Neural cell (in vitro differentiated cells): ENCODE data around the gene DOK5. TPM values are rescaled to one million over a fixed set of nuclear protein-coding genes. Genes with fewer than 3 reads are reported as not detected.

Source experiments
- H2AFZ ChIP-seq: fragments of 200-600, 300-800 bp; sonication (generic), shearing (Covaris generic); 2 replicates; pipeline ENCODE4 v1.6.0; 2014; ENCODE audit warnings: low read depth, mild to moderate bottlenecking, antibody characterized with exemption, low read length, moderate library complexity
- H3F3A ChIP-seq: fragments of 200-600 bp; shearing (Covaris generic); 2 replicates; pipeline ENCODE4 v1.6.1; 2016; ENCODE audit warnings: mild to moderate bottlenecking, moderate library complexity, mixed read lengths, antibody characterized with exemption, low read length; ENCODE audit not compliant: insufficient read depth, poor library complexity, severe bottlenecking
- H3K27ac ChIP-seq: fragments of 200-600, 300-800 bp; sonication (generic), shearing (Covaris generic); 2 replicates; pipeline ENCODE4 v1.5.1; 2014; ENCODE audit warnings: mild to moderate bottlenecking, low read length, moderate library complexity
- H3K27me3 ChIP-seq: fragments of 300-800, 200-600 bp; sonication (generic), shearing (Covaris generic); 2 replicates; pipeline ENCODE4 v1.6.0; 2014; ENCODE audit warnings: mild to moderate bottlenecking, low read depth, low read length, moderate library complexity; ENCODE audit not compliant: insufficient read depth
- H3K36me3 ChIP-seq: fragments of 300-800, 200-600 bp; sonication (generic), shearing (Covaris generic); 2 replicates; pipeline ENCODE4 v1.5.1; 2014; ENCODE audit warnings: mild to moderate bottlenecking, antibody characterized with exemption, low read length, moderate library complexity; ENCODE audit not compliant: insufficient read depth
- H3K4me2 ChIP-seq: fragments of 300-800, 200-600 bp; sonication (generic), shearing (Covaris generic); 2 replicates; pipeline ENCODE4 v1.6.0; 2014; ENCODE audit warnings: mild to moderate bottlenecking, low read length
- H3K4me3 ChIP-seq: fragments of 300-800, 200-600 bp; sonication (generic), shearing (Covaris generic); 2 replicates; pipeline ENCODE4 v1.5.1; 2014; ENCODE audit warnings: mild to moderate bottlenecking, low read length, moderate library complexity
- H3K79me2 ChIP-seq: fragments of 200-600 bp; shearing (Covaris generic); replicated peaks from 2 replicates; pipeline ENCODE4 v1.6.0; 2014; ENCODE audit warnings: mild to moderate bottlenecking, low read length, moderate library complexity; ENCODE audit not compliant: insufficient read depth
- H3K9ac ChIP-seq: fragments of 300-800, 200-600 bp; sonication (generic), shearing (Covaris generic); 2 replicates; pipeline ENCODE4 v1.6.1; 2016; ENCODE audit warnings: mild to moderate bottlenecking, low read length, mixed read lengths
- H3K9me2 ChIP-seq: fragments of 200-600 bp; shearing (Covaris generic); 2 replicates; pipeline ENCODE4 v1.6.1; 2016; ENCODE audit warnings: mild to moderate bottlenecking, low read length, mixed read lengths; ENCODE audit not compliant: insufficient read depth
- H3K9me3 ChIP-seq: fragments of 200-600, 300-800 bp; sonication (generic), shearing (Covaris generic); 2 replicates; pipeline ENCODE4 v1.6.1; 2016; ENCODE audit warnings: mild to moderate bottlenecking, mixed run types, low read length, moderate library complexity, mixed read lengths
- H4K20me1 ChIP-seq: fragments of 200-600 bp; shearing (Covaris generic); 2 replicates; pipeline ENCODE4 v1.6.1; 2016; ENCODE audit warnings: mild to moderate bottlenecking, mixed run types; ENCODE audit not compliant: insufficient read depth
- CTCF ChIP-seq: fragments of 450-650 bp; IDR thresholded peaks from 2 replicates; pipeline ENCODE4 v1.5.1; 2014; ENCODE audit warnings: antibody characterized with exemption, mild to moderate bottlenecking, moderate library complexity; ENCODE audit not compliant: poor library complexity, severe bottlenecking
- EP300 ChIP-seq: fragments of 450-650 bp; conservative IDR thresholded peaks from 2 replicates; pipeline ENCODE4 v1.6.1; 2014; ENCODE audit warnings: antibody characterized with exemption, mild to moderate bottlenecking, moderate library complexity; ENCODE audit not compliant: poor library complexity, severe bottlenecking
- EZH2 ChIP-seq: fragments of 200-600, 300-800 bp; shearing (Covaris generic), sonication (generic); IDR thresholded peaks from 2 replicates; pipeline ENCODE4 v1.6.1; 2014; ENCODE audit warnings: antibody characterized with exemption, low read length, borderline replicate concordance, mild to moderate bottlenecking; ENCODE audit not compliant: insufficient read depth, poor library complexity, severe bottlenecking
- MXI1 ChIP-seq: fragments of 450-650 bp; conservative IDR thresholded peaks from 2 replicates; pipeline ENCODE4 v1.6.1; 2014; ENCODE audit warnings: antibody characterized with exemption, mild to moderate bottlenecking; ENCODE audit not compliant: poor library complexity, severe bottlenecking
- POLR2AphosphoS5 ChIP-seq: IDR thresholded peaks from 2 replicates; pipeline ENCODE4 v1.6.1; 2012
- RAD21 ChIP-seq: fragments of 450-650 bp; conservative IDR thresholded peaks from 2 replicates; pipeline ENCODE4 v1.6.1; 2014; ENCODE audit warnings: antibody characterized with exemption, mild to moderate bottlenecking, moderate library complexity
- REST ChIP-seq: IDR thresholded peaks from 2 replicates; pipeline ENCODE4 v1.6.1; 2012; ENCODE audit warnings: borderline replicate concordance
- SMC3 ChIP-seq: fragments of 450-650 bp; conservative IDR thresholded peaks from 2 replicates; pipeline ENCODE4 v1.6.1; 2014; ENCODE audit warnings: antibody characterized with exemption, mild to moderate bottlenecking, moderate library complexity; ENCODE audit not compliant: poor library complexity
- TAF1 ChIP-seq: IDR thresholded peaks from 2 replicates; pipeline ENCODE4 v1.6.1; 2012; ENCODE audit warnings: low read depth
- polyA plus RNA-seq: library from polyadenylated mRNA; depleted of rRNA; stranded (reverse); fragments of >200 nt; gene quantifications from 2 replicates; pipeline ENCODE4 v1.2.3, GENCODE V29; 2014

DOK5 gene
- polyA plus RNA-seq, 1 donor from 2014 or later: 4.6 TPM

GRCh38 chr20:54491506-54491905, 16.1 kb downstream of the DOK5 start:
- Histone ChIP-seq H3K9me2 (no peaks in the 10 kb centered on the region), H3K9ac (no peak overlapping the region), H3K9me3 (no peaks in the 10 kb centered on the region), H3K36me3 (no peaks in the 10 kb centered on the region), H3K4me3 (no peak overlapping the region), H3F3A (no peaks in the 10 kb centered on the region), H2AFZ (no peak overlapping the region), H4K20me1 (no peaks in the 10 kb centered on the region), H3K27ac (no peak overlapping the region), H3K4me2 (no peak overlapping the region), H3K79me2 (no peaks in the 10 kb centered on the region), H3K27me3 (no peaks in the 10 kb centered on the region)
- no peak for TF ChIP-seq REST
- TF ChIP-seq POLR2AphosphoS5: no peak
- TF ChIP-seq EP300: no peak
- no peak for TF ChIP-seq TAF1
- TF ChIP-seq MXI1: no peak
- no peak for TF ChIP-seq EZH2
- no peak for TF ChIP-seq SMC3
- TF ChIP-seq RAD21: no peak
- no peak for TF ChIP-seq CTCF

- H4K20me1 ChIP-seq: no peaks in the 10 kb centered on the region
- TF ChIP-seq POLR2AphosphoS5: no peak
- no peak for TF ChIP-seq TAF1
- no peak for TF ChIP-seq CTCF
- TF ChIP-seq REST: no peak
- no peak for TF ChIP-seq MXI1
- no peak for TF ChIP-seq SMC3
- no peak for TF ChIP-seq EP300
- TF ChIP-seq EZH2: no peak
- no peak for TF ChIP-seq RAD21
- H3K9me2 ChIP-seq: no peaks in the 10 kb centered on the region
- H2AFZ ChIP-seq: no peak overlapping the region
- no peak overlapping the region for H3K9ac ChIP-seq
- no peaks in the 10 kb centered on the region for H3K27me3 ChIP-seq
- H3K79me2 ChIP-seq: no peaks in the 10 kb centered on the region
- H3K27ac ChIP-seq: no peak overlapping the region
- no peak overlapping the region for H3K4me3 ChIP-seq
- H3K9me3 ChIP-seq: no peaks in the 10 kb centered on the region
- H3K36me3 ChIP-seq: no peaks in the 10 kb centered on the region
- H3K4me2 ChIP-seq: no peak overlapping the region
- H3F3A ChIP-seq: no peaks in the 10 kb centered on the region
Observed at GRCh38 chr20:54494303-54495006, 19.1 kb downstream of the DOK5 start.
